Esophagus squamous epithelium (tissue), 4 donors: ENCODE results near the gene SYT3.

Source experiments
- POLR2A ChIP-seq, 4 donors: fragments of 450-650 bp; IDR thresholded peaks; one replicate each; pipeline ENCODE4 v1.6.1; 2017; ENCODE audit warnings: antibody characterized with exemption in 4 of 4, mild to moderate bottlenecking in 4 of 4, moderate library complexity in 3 of 4
- TF ChIP-seq, protein P1 (sequence below), 6 experiments: fragments of 450-650 bp in 4 of 6; fragments of 200-600 bp in 2 of 6; sonication (generic) in 2 of 6; IDR thresholded peaks; one replicate each; pipeline ENCODE4 v1.5.1; 2016 to 2019; ENCODE audit warnings: antibody characterized with exemption in 6 of 6, mild to moderate bottlenecking in 4 of 6, moderate library complexity in 4 of 6

DNA sequence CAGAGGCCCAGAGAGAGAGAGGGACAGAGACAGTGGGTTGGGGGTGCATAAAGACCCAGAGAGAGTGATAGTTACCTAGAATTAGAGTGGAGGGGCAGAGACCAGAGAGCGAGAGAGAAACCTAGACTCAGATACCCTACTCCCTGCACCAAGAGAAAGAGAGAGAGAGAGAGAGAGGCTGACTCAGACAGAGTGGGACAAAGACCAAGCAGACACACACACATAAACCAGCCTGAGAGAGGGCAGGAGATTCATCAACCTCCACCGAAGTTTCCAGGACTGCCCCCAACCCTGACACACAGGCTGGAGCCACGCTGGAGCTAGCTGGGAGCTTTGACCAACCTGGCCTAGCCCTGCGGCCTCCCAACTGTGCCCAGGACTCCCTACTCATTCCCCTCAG lies 12.9 kb downstream of the SYT3 start:
- TF ChIP-seq, protein P1, sequence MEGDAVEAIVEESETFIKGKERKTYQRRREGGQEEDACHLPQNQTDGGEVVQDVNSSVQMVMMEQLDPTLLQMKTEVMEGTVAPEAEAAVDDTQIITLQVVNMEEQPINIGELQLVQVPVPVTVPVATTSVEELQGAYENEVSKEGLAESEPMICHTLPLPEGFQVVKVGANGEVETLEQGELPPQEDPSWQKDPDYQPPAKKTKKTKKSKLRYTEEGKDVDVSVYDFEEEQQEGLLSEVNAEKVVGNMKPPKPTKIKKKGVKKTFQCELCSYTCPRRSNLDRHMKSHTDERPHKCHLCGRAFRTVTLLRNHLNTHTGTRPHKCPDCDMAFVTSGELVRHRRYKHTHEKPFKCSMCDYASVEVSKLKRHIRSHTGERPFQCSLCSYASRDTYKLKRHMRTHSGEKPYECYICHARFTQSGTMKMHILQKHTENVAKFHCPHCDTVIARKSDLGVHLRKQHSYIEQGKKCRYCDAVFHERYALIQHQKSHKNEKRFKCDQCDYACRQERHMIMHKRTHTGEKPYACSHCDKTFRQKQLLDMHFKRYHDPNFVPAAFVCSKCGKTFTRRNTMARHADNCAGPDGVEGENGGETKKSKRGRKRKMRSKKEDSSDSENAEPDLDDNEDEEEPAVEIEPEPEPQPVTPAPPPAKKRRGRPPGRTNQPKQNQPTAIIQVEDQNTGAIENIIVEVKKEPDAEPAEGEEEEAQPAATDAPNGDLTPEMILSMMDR (IDR thresholded peaks at IDR 0.05), result no peak
- no peak for TF ChIP-seq POLR2A (IDR thresholded peaks at IDR 0.05)
